Measurements from ENCODE around the gene FAM186B. TPM values are rescaled to one million over a fixed set of nuclear protein-coding genes. Genes with fewer than 3 reads are reported as not detected.

The FAM186B gene
- total and polyA plus RNA-seq, 2 of the 13 experiments (the other 11 are each of a cell fraction or from before 2014, with no cell fraction given): 0.07 to 0.20 TPM

- TF ChIP-seq CTCF (CRISPR knock-in tag; IDR thresholded peaks at IDR 0.05): peak; percentile 96
- TF ChIP-seq TERF1 (CRISPR knock-in tag; IDR thresholded peaks at IDR 0.05): no peak
- TF ChIP-seq MED1 (CRISPR knock-in tag; IDR thresholded peaks at IDR 0.05): no peak
- TF ChIP-seq ZNF878 (CRISPR knock-in tag; IDR thresholded peaks at IDR 0.05): no peak
- no peak for TF ChIP-seq NONO (IDR thresholded peaks at IDR 0.05)
- TF ChIP-seq NONO (CRISPR knock-in tag; conservative IDR thresholded peaks at IDR 0.05): no peak
- no peak for TF ChIP-seq NCOA1 (CRISPR knock-in tag; IDR thresholded peaks at IDR 0.05)
- no peak for TF ChIP-seq ZNF12 (CRISPR knock-in tag; IDR thresholded peaks at IDR 0.05)
- no peak for TF ChIP-seq TRAFD1 (CRISPR knock-in tag; IDR thresholded peaks at IDR 0.05; ENCODE audit: borderline replicate concordance)
- TF ChIP-seq ZNF619 (CRISPR knock-in tag; IDR thresholded peaks at IDR 0.05): no peak
- no peak for TF ChIP-seq REL (CRISPR knock-in tag; conservative IDR thresholded peaks at IDR 0.05)
- TF ChIP-seq IKZF5 (CRISPR knock-in tag; IDR thresholded peaks at IDR 0.05): 0 out of 2 replicates have a peak, but pooled peaks have one; percentile 30
- TF ChIP-seq ZNF20 (CRISPR knock-in tag; IDR thresholded peaks at IDR 0.05): no peak
- no peak for TF ChIP-seq ZNF207 (IDR thresholded peaks at IDR 0.05; ENCODE audit: borderline replicate concordance)
- TF ChIP-seq U2AF1 (optimal IDR thresholded peaks at IDR 0.05; ENCODE audit: low read depth, low read length): no peak
- TF ChIP-seq FLYWCH1 (CRISPR knock-in tag; IDR thresholded peaks at IDR 0.05): no peak
- TF ChIP-seq AFF4 (CRISPR knock-in tag; IDR thresholded peaks at IDR 0.05): no peak
- TF ChIP-seq TBX3 (IDR thresholded peaks at IDR 0.05; ENCODE audit: borderline replicate concordance): no peak
- TF ChIP-seq ZNF549 (CRISPR knock-in tag; IDR thresholded peaks at IDR 0.05): no peak
- no peak for TF ChIP-seq MIXL1 (CRISPR knock-in tag; IDR thresholded peaks at IDR 0.05)
Measured at GRCh38 chr12:49580572-49581535, 24.6 kb downstream of the FAM186B start (continued).
